HG03575 (cell line): ENCODE measurements around the gene CMPK1.
A peak's percentile ranks its signal among the peaks of the same experiment; 100 is the strongest.
"Not testable (repeated sequence)": the region's sequence is repeated elsewhere in the genome, so short reads cannot be mapped to it uniquely, and the experiment has no call there.

Experiments
- ATAC-seq: cut with Tn5 transposase; IDR thresholded peaks from one replicate; pipeline ENCODE4 v1.9.1; 2021; ENCODE audit not compliant: unreplicated experiment, insufficient number of reproducible peaks, low FRiP score; ENCODE audit errors: extremely low read depth

CMPK1 gene

DNA sequence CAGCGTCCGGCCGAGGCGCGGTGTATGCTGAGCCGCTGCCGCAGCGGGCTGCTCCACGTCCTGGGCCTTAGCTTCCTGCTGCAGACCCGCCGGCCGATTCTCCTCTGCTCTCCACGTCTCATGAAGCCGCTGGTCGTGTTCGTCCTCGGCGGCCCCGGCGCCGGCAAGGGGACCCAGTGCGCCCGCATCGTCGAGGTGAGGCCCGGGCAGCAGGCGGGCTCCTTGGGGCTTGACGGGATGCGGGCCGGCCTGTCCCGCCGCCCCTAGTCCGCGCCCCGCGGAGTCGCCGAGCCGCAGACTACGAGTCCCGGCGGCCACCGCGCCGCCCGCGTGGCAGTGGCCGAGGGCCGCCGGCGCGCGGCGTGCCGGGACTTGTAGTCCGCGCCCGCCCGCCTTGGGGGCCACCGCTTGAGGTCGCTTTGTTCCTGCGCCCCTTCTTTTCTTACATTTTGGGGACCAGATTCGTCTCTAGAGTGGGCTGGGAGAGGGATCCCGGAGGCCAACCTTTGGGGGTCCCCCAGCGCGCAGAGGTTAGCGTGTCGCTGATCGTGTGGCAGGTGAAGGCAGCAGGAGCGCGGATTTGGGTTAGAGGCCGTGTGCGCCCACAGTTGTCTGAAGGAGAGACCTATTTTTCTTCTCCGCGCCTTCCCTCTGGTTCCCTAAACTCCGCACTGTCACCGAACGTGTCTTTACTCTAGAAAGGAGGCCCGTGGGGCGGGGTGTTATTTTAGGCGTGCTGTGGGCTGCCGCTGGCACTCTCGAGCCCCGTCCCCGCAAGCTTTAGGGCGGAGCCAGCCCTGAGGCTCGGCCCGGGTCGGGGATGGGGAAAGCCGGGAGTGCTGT, 553 bp downstream of the CMPK1 start:
- peak; percentile 23 for ATAC-seq

DNA sequence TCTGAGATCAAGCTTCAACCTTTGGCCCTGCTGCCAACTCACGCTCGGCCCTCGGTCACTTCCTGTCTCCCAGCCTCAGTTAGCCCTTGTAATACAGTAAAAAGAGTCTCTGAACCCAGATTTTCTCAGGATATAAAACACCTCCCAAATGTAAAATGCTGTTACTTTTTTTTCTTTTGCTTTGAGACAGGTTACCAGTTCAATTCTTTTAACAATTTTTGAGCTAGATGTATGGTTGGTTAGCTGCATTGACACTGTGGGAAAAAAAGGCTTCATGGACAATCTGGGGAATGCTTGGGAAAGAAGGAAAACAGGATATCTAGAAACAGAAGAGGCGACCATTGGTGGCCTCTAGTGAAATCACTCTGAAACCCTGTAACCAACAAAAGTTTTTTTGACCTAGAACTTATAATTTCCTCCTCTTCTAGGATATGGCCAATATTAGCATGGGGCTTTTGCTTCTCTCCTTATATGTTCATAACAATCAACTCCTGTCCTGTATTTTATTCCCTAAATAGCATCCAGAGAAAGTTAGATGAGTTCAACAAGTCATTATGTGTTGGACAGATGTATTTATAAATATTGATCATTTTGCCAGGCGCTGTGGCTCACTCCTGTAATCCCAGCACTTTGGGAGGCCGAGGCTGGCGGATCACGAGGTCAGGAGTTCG, 1.3 kb downstream of the CMPK1 start:
- ATAC-seq: no peak

DNA sequence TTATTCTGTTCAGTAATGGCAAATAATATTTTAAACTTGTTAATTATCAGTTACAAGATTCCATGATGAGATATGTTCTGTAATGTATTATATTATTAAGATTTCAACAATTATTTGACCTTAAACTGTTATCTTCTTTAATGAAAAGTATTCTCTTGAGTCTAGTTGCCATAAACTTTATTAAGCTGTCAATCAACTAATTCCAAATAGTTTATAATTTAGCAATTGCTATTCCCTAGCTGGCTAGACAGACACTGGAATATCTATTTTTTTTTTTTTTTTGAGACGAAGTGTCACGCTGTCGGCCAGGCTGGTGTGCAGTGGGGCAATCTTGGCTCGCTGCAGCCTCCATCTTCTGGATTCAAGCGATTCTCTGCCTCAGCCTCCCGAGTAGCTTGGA, 3.8 kb downstream of the CMPK1 start:
- ATAC-seq: no peak

DNA sequence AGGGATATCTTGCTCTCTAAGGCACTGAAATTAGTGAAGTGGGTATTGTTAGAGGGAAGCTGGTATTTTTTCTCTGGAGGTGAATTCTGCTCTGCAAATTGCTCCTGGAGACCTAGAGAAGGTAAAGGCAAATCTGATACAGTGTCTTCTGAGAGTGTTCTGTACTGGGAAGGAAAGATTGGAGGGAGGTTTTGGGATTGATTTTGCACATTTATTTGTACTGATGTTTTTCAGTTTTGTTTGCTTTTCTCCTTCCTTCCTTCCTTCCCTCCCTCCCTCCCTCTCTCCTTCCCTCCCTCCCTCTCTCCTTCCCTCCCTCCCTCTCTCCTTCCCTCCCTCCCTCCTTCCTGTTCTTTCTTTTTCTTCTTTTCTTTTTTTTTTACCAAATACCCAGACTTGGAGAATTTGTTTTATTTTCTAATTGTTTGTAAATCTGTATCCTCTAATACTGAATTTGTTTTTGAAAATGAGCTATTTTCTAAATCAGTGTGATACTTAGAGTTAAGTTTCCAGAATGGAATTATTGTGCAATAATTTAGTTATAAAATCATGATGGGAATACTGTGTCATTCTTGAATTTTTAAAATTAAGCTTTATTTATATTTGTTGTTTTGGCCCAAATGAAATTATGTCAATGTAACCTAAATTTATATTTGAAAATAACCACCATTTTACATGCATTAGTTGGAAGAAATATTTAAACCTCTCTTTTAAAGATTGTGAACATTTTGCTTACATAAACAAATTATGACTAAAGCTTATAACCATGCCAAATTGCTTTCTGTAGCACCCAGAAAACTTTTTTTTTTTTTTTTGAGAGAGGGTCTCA, 4.9 kb downstream of the CMPK1 start:
- ATAC-seq: no peak

DNA sequence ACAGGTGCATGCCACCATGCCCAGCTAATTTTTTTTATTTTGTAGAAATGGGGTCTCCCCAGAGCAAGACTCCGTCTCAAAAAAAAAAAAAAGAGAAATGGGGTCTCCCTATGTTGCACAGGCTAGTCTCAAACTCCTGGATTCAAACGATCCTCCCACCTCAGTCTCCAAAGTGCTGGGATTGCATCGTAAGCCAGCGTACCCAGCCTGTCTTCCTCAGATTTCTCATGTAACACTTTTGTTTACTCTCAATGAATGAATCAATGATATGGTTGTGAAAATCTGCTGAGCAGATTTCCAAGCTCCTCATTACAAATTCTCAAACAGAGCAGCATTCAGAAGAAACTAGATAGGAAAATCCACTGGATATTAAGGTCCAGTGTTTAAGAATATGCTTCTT, 6.6 kb downstream of the CMPK1 start:
- no peak for ATAC-seq

GRCh38 chr1:47346979-47347378, 13.4 kb downstream of the CMPK1 start:
- not testable (repeated sequence) for ATAC-seq

- ATAC-seq: no peak
These were observed 14.1 kb downstream of the CMPK1 start for GRCh38 chr1:47347735-47348134.

GRCh38 chr1:47348246-47348645, 14.7 kb downstream of the CMPK1 start:
- ATAC-seq: no peak

DNA sequence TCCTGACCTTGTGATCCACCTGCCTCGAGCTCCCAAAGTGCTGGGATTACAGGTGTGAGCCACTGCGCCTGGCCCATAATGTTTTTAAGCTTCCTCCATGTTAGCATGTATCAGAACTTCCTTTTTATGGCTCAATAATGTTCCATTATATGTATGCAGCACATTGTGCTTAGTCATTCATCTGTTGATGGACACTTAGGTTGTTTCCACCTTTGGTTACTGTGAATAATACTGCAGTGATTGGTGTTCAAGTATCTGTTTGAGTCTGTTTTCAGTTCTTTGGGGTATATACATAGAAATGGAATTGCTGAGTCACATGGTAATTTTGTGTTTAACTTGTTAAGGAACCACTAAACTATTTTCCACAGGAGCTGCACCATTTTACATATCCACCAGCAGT, 17.7 kb downstream of the CMPK1 start:
- ATAC-seq: peak; percentile 62

DNA sequence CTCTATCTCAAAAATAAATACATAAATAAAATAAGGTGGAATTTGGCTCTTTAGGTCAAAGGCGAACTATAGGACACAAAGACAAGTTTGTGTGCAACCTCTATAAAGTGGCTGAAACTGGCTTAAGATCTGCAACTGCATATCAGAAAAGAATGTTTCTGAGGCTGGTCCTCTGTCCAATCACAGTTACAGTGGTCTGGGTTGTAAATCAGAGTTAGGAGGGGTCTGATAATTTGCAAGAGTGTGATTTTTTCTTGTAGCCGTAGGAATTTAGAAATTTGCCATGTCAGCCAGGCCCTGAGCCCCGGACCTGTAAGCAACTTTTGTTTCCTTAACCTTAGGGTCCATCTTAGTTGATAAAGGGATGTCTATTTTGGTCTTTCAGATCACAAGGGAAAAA, 27.8 kb downstream of the CMPK1 start:
- ATAC-seq: no peak

GRCh38 chr1:47362828-47363227, 29.2 kb downstream of the CMPK1 start:
- ATAC-seq: no peak

GRCh38 chr1:47367651-47368050, 34.1 kb downstream of the CMPK1 start:
- no peak for ATAC-seq

- no peak for ATAC-seq
These were observed 37.5 kb downstream of the CMPK1 start for GRCh38 chr1:47371016-47371517.

GRCh38 chr1:47374501-47374900, 40.9 kb downstream of the CMPK1 start:
- no peak for ATAC-seq

DNA sequence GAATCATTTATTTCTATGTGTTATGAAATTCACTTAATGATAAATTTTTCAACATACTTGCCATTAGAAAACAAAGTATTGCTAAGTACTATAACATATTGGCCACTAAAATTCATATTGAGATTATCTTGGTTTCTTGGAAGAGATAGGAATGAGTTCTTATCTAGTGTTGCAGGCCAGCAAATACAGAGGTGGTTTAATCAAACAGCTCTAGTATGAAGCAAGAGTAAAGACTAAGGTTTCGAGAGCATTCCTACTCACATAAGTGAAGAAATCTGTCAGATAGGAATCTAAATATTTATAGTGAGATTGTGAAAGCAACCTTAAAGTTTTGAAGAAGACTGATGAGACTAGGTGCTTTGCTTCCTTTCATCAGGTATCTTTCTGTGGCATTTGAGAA, 44.6 kb downstream of the CMPK1 start:
- ATAC-seq: no peak

DNA sequence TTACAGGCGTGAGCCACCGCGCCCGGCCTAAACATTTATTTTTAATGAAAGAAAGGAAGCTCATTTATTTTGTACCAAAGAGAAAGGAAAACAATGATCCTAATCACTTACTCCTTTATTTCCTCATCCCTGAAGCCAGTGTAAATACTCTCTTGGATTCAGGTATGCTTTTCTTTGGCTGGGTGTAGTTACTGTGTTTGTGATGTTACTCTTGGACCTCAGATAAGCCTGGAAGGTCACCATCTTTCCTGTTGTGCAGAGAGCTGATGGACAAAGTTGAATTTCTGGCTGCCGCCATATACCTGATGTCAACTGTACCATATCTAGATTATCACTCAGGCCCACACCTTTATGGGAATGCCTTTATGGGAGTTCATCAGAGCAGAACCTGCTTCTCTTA, 47.1 kb downstream of the CMPK1 start:
- no peak for ATAC-seq

- ATAC-seq: no peak
These were observed 48.9 kb downstream of the CMPK1 start for GRCh38 chr1:47382399-47382983.

DNA sequence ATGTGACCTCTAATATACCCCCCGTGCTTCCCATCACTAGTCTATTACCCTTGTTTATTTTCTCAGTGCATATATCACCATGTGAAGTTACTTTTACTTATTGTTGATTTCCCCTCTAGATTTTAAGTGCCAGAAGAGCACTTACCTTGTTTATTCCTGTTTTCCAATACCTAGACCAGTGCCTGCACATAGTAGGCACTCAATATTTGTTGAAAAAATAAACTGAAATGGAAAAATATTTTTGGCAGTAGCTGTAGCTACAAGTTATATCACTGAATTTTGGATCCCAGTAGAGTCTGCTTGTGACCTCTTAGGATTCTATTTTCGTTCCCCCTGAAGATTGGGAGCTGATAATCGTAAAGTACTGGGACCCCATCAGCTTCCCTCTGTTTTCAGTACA, 50.5 kb downstream of the CMPK1 start:
- ATAC-seq: no peak

DNA sequence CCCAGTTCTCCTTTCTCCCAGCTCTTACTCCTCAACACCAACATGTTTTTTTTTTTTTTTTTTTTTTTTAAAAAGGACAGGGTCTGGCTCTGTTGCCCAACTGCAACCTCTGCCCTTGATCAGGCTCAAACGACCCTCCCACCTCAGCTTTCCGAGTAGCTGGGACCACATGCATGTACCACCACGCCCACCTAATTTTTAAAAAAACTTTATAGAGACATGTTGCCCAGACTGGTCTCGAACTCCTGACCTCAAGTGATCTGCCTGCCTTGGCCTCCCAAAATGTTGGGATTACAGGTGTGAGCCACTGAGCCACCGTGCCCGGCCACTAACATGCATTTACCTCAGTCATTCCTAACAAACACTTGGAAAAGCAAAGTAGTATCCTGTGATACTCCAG, 51.4 kb downstream of the CMPK1 start:
- no peak for ATAC-seq
